Body of pancreas (tissue), 4 donors: ENCODE measurements around the gene BANP. TPM values are rescaled to one million over a fixed set of nuclear protein-coding genes. Genes with fewer than 3 reads are reported as not detected.

Experiments
- ATAC-seq: fragments of 150-250 bp; one replicate; pipeline ENCODE4 v1.9.1; 2016
- DNase-seq, 4 donors: peaks; one replicate each; pipeline ENCODE4 v3.0.0-alpha.2; 2019
- H3K27ac ChIP-seq, 4 donors: fragments of 200-600 bp; sonication (generic); 1 replicate in 3 of 4; 2 replicates in 1 of 4; pipeline versions ENCODE4 v1.5.1 to v1.6.1; 2016 to 2019; ENCODE audit warnings: mild to moderate bottlenecking in 1 of 4, mixed read lengths in 1 of 4, moderate library complexity in 1 of 4
- H3K27me3 ChIP-seq, 2 donors: fragments of 200-600 bp; sonication (generic); one replicate each; pipeline ENCODE4 v1.6.0; 2016; ENCODE audit warnings: mild to moderate bottlenecking in 1 of 2
- H3K36me3 ChIP-seq, 2 donors: fragments of 200-600 bp; sonication (generic); replicated peaks in 1 of 2; 2 replicates each; pipeline ENCODE4 v1.5.1; 2016; ENCODE audit warnings: low read depth in 2 of 2; ENCODE audit not compliant: insufficient read depth in 1 of 2
- H3K4me1 ChIP-seq: fragments of 200-600 bp; sonication (generic); one replicate; pipeline ENCODE4 v1.6.0; 2016
- H3K4me3 ChIP-seq, 2 donors: fragments of 200-600 bp; sonication (generic); 1 replicate in 1 of 2; 2 replicates in 1 of 2; pipeline ENCODE4 v1.5.1; 2016 to 2019
- H3K9me3 ChIP-seq, 3 donors: fragments of 200-600 bp; sonication (generic); 1 replicate in 2 of 3; 2 replicates in 1 of 3; pipeline ENCODE4 v1.5.1; 2016
- CTCF ChIP-seq, 7 experiments: fragments of 450-650 bp in 4 of 7; fragments of 200-600 bp in 3 of 7; sonication (generic) in 3 of 7; IDR thresholded peaks; one replicate each; pipeline ENCODE4 v1.5.1; 2016 to 2019; ENCODE audit warnings: antibody characterized with exemption in 7 of 7
- POLR2A ChIP-seq, 3 donors: fragments of 450-650 bp; IDR thresholded peaks; one replicate each; pipeline ENCODE4 v1.6.1; 2016; ENCODE audit warnings: antibody characterized with exemption in 3 of 3, mild to moderate bottlenecking in 2 of 3
- whole genome bisulfite sequencing, 2 donors: methylation state at CpG; one replicate each; pipeline ENCODE4 v1.1.5; 2017; 5-methylcytosine and 5-hydroxymethylcytosine counted together
- intact Hi-C: fragments of 100-400 bp; cut with DNase I; formaldehyde crosslinking; loops from one replicate; pipeline ENCODE4 v1.15.1; 2023
- total RNA-seq, 2 donors: library from RNA; depleted of rRNA; stranded (reverse); fragments of >200 nt; gene quantifications; one replicate each; pipeline ENCODE4 v1.1.0, GENCODE V29; 2016

Gene BANP
- total RNA-seq, 2 donors from 2014 or later, result 19.1 to 20.2 TPM

- TF ChIP-seq POLR2A (IDR thresholded peaks at IDR 0.05), result no peak
- no peak for TF ChIP-seq CTCF (IDR thresholded peaks at IDR 0.05)
- peaks cover 0 to 5% of the 10 kb centered on the region in 2 donors for H3K36me3 ChIP-seq
- ATAC-seq (no peak), DNase-seq (no peak)
- H3K27me3 ChIP-seq, result no peaks in the 10 kb centered on the region
- H3K27ac ChIP-seq, result no peak overlapping the region
- no peak overlapping the region for H3K4me3 ChIP-seq
- H3K4me1 ChIP-seq, result no peaks in the 10 kb centered on the region
- H3K9me3 ChIP-seq, result no peaks in the 10 kb centered on the region
- 85 to 98% methylated on average over 6 of the region's 6 CpGs for WGBS, 2 donors
- intact Hi-C loops, result no loop called here
Observed at GRCh38 chr16:88003316-88003715, 52.1 kb downstream of the BANP start.

GRCh38 chr16:88003736-88004135 lies 52.5 kb downstream of the BANP start:
- DNase-seq (no peak), ATAC-seq (no peak)
- H3K27ac ChIP-seq, result no peak overlapping the region
- H3K9me3 ChIP-seq, result no peaks in the 10 kb centered on the region
- H3K4me3 ChIP-seq, result no peak overlapping the region
- WGBS, 2 donors, result 88 to 90% methylated on average over 9 of the region's 9 CpGs
- H3K4me1 ChIP-seq, result no peaks in the 10 kb centered on the region
- H3K36me3 ChIP-seq, result peaks cover 0 to 5% of the 10 kb centered on the region in 2 donors
- intact Hi-C loops, result no loop called here
- no peak for TF ChIP-seq CTCF (IDR thresholded peaks at IDR 0.05)
- TF ChIP-seq POLR2A (IDR thresholded peaks at IDR 0.05), result no peak
- no peaks in the 10 kb centered on the region for H3K27me3 ChIP-seq

- Histone ChIP-seq H3K36me3 (peaks cover 0 to 5% of the 10 kb centered on the region in 2 donors), H3K4me1 (no peaks in the 10 kb centered on the region), H3K9me3 (no peaks in the 10 kb centered on the region), H3K27ac (no peak overlapping the region), H3K4me3 (no peak overlapping the region), H3K27me3 (no peaks in the 10 kb centered on the region)
- TF ChIP-seq POLR2A (IDR thresholded peaks at IDR 0.05) (no peak), CTCF (IDR thresholded peaks at IDR 0.05) (no peak)
- ATAC-seq (no peak), DNase-seq (no peak)
- intact Hi-C loops, result no loop called here
- 93 to 96% methylated on average over 6 to 14 of the region's 16 CpGs for WGBS, 2 donors
Observed at GRCh38 chr16:88004391-88004790, 53.2 kb downstream of the BANP start.

- 82 to 94% methylated on average over 9 of the region's 9 CpGs for WGBS, 2 donors
- no peak for ATAC-seq
- no peak for DNase-seq
Observed at GRCh38 chr16:88005181-88005581, 53.9 kb downstream of the BANP start.

More at GRCh38 chr16:88005181-88005581, 53.9 kb downstream of the BANP start:
- peaks cover 0 to 5% of the 10 kb centered on the region in 2 donors for H3K36me3 ChIP-seq
- no peak for TF ChIP-seq POLR2A (IDR thresholded peaks at IDR 0.05)
- no peak for TF ChIP-seq CTCF (IDR thresholded peaks at IDR 0.05)
- H3K9me3 ChIP-seq, result no peaks in the 10 kb centered on the region
- no peak overlapping the region for H3K4me3 ChIP-seq
- intact Hi-C loops, result no loop called here
- H3K27me3 ChIP-seq, result no peaks in the 10 kb centered on the region
- no peaks in the 10 kb centered on the region for H3K4me1 ChIP-seq
- no peak overlapping the region for H3K27ac ChIP-seq
